HepG2 (cell line): Measurements from ENCODE around the gene EPS8L3. TPM values are rescaled to one million over a fixed set of nuclear protein-coding genes. Genes with fewer than 3 reads are reported as not detected.

Experiments used
- CENPX ChIP-seq: sonication (generic); formaldehyde crosslinking; IDR thresholded peaks from 2 replicates; pipeline ENCODE4 v1.9.0; 2021; ENCODE audit warnings: mild to moderate bottlenecking, missing genetic modification reagents, moderate library complexity
- DBP ChIP-seq: sonication (generic); formaldehyde crosslinking; IDR thresholded peaks from 2 replicates; pipeline ENCODE4 v1.4.0; 2020; ENCODE audit warnings: missing genetic modification reagents; ENCODE audit errors: not compliant biosample characterization
- PCBP2 ChIP-seq: fragments of 200-400 bp; formaldehyde crosslinking; optimal IDR thresholded peaks from 2 replicates; pipeline ENCODE3; 2018; ENCODE audit warnings: low read length, low read depth; ENCODE audit not compliant: poor library complexity, severe bottlenecking
- RELA ChIP-seq: sonication (generic); formaldehyde crosslinking; IDR thresholded peaks from 2 replicates; pipeline ENCODE4 v1.4.0; 2020; ENCODE audit warnings: missing genetic modification reagents
- RXRB ChIP-seq: IDR thresholded peaks from 2 replicates; pipeline ENCODE4 v1.6.1; 2016; ENCODE audit warnings: borderline replicate concordance, missing genetic modification reagents, missing compliant biosample characterization
- SP4 ChIP-seq: sonication (generic); formaldehyde crosslinking; IDR thresholded peaks from 2 replicates; pipeline ENCODE4 v1.8.1; 2023; ENCODE audit warnings: mild to moderate bottlenecking, missing genetic modification reagents
- TBX2 ChIP-seq: sonication (generic); formaldehyde crosslinking; IDR thresholded peaks from 2 replicates; pipeline ENCODE4 v1.5.0; 2020; ENCODE audit warnings: missing genetic modification reagents, mild to moderate bottlenecking, borderline replicate concordance
- TRAFD1 ChIP-seq: sonication (generic); formaldehyde crosslinking; IDR thresholded peaks from 2 replicates; pipeline ENCODE4 v1.5.1; 2020; ENCODE audit warnings: missing genetic modification reagents, mild to moderate bottlenecking, borderline replicate concordance
- ZNF142 ChIP-seq: sonication (generic); formaldehyde crosslinking; IDR thresholded peaks from 2 replicates; pipeline ENCODE4 v1.4.0; 2020; ENCODE audit warnings: missing genetic modification reagents
- ZNF274 ChIP-seq: sonication (generic); formaldehyde crosslinking; IDR thresholded peaks from 2 replicates; pipeline ENCODE4 v1.5.1; 2020; ENCODE audit warnings: mild to moderate bottlenecking, missing genetic modification reagents
- ZNF281 ChIP-seq: sonication (generic); formaldehyde crosslinking; IDR thresholded peaks from 2 replicates; pipeline ENCODE4 v1.4.0; 2020; ENCODE audit warnings: missing genetic modification reagents, borderline replicate concordance
- ZNF414 ChIP-seq: sonication (generic); formaldehyde crosslinking; IDR thresholded peaks from 2 replicates; pipeline ENCODE4 v1.5.0; 2020; ENCODE audit warnings: missing genetic modification reagents
- ZNF773 ChIP-seq: sonication (generic); formaldehyde crosslinking; IDR thresholded peaks from 2 replicates; pipeline ENCODE4 v1.4.0; 2020; ENCODE audit warnings: missing genetic modification reagents, borderline replicate concordance
- ZNF781 ChIP-seq: sonication (generic); formaldehyde crosslinking; IDR thresholded peaks from 2 replicates; pipeline ENCODE4 v1.5.1; 2020; ENCODE audit warnings: borderline replicate concordance, mild to moderate bottlenecking, missing genetic modification reagents; ENCODE audit errors: not compliant biosample characterization
- polyA plus RNA-seq, 8 experiments: library from polyadenylated mRNA; depleted of rRNA in 3 of 8; stranded (reverse) in 7 of 8; unstranded in 1 of 8; fragments of >200 nt; fragmentation: Illumina TruSeq in 4 of 8; extraction: Trizol in 4 of 8; gene quantifications; 2 replicates each; pipeline versions ENCODE4 v1.2.1 to v1.2.3, GENCODE V29; 2011 to 2016; ENCODE audit warnings: low read depth in 4 of 8, missing spikeins in 1 of 8, mixed read lengths in 1 of 8; ENCODE audit not compliant: insufficient read depth in 1 of 8
- total RNA-seq, 5 experiments: library from RNA; depleted of rRNA; stranded (reverse); fragments of >200 nt; fragmentation: Illumina TruSeq; extraction: Trizol; gene quantifications; 2 replicates each; pipeline ENCODE4 v1.2.3, GENCODE V29; 2016; ENCODE audit warnings: low read depth in 1 of 5

The EPS8L3 gene
- total and polyA plus RNA-seq, 2 of the 13 experiments (the other 11 are each of a cell fraction or from before 2014, with no cell fraction given), result 18.2 to 106 TPM

- TF ChIP-seq ZNF142 (no peak), CENPX (CRISPR knock-in tag) (no peak), PCBP2 (no peak), RELA (no peak), DBP (no peak), ZNF781 (CRISPR knock-in tag) (peak; percentile 15), TRAFD1 (CRISPR knock-in tag) (no peak), RXRB (peak; percentile 44; the same call in 1 of the 2 replicates), ZNF414 (CRISPR knock-in tag) (no peak), ZNF281 (CRISPR knock-in tag) (no peak), ZNF773 (CRISPR knock-in tag) (no peak), SP4 (CRISPR knock-in tag) (no peak), ZNF274 (no peak), TBX2 (CRISPR knock-in tag) (no peak)
Measured at GRCh38 chr1:109773203-109773899, 9.6 kb upstream of the EPS8L3 start (continued).
